HG02798 (cell line): ENCODE results near the gene ANO1.

ENCODE experiments used
- ATAC-seq: cut with Tn5 transposase; IDR thresholded peaks from one replicate; pipeline ENCODE4 v1.9.1; 2021; ENCODE audit warnings: mild to moderate bottlenecking; ENCODE audit not compliant: unreplicated experiment, poor library complexity

Gene ANO1

DNA sequence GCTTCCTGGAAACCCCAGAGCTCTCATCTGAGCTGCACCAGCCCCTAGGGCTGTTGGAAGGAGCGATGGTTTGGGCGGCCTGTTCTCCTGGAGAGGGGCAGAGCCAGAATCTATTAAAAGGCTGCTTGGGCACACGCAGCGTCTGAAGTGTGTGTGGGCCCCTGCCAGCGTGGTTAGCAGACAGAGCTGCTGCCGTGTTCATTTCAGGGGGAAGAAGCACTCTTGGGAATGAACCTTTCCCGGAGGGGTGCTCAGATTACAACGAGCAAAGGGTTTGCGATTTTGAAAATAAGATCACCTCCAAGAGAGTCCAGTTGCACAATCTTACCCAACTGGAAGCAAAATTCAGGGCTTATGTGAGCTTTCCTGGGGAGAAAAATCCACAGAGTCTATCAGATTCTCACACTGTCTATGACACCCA is 12.9 kb downstream of the ANO1 start:
- no peak for ATAC-seq

DNA sequence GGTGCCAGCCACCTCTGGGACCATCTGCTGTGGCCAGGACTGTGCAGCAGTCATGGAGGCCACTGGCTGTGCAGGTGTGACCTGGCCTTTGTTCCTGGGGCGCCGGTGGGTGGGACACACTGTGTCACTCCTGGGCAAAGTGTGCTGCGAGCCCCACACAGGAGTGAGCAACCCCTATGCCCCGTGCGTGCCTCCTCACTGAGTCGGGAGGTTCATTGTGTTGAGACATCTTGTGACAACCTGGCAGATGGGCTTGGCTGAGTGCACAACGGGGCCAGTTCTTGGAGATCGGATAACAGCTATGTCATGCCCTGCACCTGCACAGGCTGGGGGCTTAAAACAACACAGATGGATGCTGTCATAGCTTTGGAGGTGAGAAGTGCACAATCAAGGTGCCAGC is 13.5 kb downstream of the ANO1 start:
- no peak for ATAC-seq

DNA sequence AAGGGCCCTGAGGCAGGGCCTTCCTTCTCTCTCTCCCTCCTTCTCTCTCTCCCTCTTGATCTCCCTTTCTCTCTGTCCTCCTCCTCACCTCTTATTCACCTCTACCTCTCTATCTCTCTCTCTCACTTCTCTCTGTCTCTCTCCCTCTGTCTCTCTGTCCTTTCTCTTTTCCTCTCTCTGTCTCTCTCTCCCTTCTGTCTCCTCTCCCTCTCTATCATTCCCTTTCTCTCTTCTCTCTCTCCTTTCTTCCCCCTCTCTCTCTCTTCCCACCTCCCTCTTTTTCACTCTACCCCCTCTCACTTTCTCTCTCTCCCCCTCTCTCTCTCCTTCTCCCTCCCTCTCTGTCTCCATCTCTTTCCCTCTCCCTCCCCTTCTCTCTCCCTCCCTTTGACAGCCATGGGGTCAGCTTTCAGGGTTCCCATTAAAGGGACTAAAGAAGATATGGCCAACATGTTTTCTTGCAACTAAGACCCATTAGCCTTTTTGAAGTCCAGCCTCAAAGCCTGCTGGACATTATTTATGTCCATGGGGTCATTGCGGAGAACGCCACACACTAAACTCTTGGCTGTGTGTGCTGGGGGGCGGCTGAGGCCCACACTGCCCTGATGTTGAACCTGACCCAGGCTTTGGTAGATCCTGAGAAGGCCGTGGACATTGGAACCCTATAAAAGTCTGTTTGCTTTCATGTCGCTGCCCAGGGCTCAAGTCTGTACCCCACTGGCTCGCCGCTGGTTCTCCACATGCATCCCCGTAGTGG is 15.0 kb downstream of the ANO1 start:
- no peak for ATAC-seq

- no peak for ATAC-seq
Observed at GRCh38 chr11:70095541-70096252, 17.6 kb downstream of the ANO1 start.

- ATAC-seq = no peak
Observed at GRCh38 chr11:70097783-70098563, 19.9 kb downstream of the ANO1 start.

GRCh38 chr11:70098936-70099335 is 20.8 kb downstream of the ANO1 start:
- ATAC-seq = no peak

- ATAC-seq = no peak
Observed at GRCh38 chr11:70099578-70100279, 21.6 kb downstream of the ANO1 start.

- ATAC-seq = no peak
Observed at GRCh38 chr11:70100280-70100603, 22.1 kb downstream of the ANO1 start.

- ATAC-seq = no peak
Observed at GRCh38 chr11:70100791-70101190, 22.7 kb downstream of the ANO1 start.

DNA sequence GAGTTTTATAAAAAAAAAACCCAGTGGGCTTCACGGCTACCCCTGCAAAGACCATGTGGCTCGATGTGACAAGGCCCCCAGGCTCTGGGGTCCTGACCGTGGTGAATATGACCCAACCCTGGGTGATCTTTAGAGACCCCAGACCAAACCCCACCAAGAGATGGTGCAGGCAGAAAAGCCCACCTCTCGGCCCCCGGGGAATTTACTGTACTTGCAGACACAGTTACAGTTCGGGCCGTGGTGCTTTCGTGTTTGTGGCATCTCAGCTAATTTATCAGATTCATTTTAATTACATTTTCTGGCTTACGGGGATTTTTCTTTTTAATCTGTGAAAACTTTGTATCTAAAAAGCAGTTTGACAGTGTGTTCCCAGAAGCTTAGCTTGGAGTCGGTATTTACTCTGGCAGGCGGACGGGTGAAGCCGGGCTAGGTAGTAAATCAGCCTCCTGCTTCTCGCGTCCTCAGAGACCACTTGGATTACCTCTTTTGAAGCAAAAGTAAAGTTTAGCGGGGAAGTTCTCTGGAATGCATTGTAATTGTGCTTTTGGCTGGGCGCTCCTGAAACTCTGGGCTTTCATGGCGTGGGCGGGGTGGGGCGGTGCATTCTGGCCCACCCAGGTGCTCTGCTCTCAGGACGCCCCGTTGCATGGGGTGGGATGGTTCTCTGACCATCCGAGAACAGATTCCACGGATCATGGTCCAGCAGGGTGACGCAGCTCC is 25.3 kb downstream of the ANO1 start:
- ATAC-seq = no peak

GRCh38 chr11:70104419-70104818 is 26.3 kb downstream of the ANO1 start:
- ATAC-seq = no peak

GRCh38 chr11:70104961-70105360 is 26.8 kb downstream of the ANO1 start:
- no peak for ATAC-seq

GRCh38 chr11:70105369-70105754 is 27.2 kb downstream of the ANO1 start:
- no peak for ATAC-seq

DNA sequence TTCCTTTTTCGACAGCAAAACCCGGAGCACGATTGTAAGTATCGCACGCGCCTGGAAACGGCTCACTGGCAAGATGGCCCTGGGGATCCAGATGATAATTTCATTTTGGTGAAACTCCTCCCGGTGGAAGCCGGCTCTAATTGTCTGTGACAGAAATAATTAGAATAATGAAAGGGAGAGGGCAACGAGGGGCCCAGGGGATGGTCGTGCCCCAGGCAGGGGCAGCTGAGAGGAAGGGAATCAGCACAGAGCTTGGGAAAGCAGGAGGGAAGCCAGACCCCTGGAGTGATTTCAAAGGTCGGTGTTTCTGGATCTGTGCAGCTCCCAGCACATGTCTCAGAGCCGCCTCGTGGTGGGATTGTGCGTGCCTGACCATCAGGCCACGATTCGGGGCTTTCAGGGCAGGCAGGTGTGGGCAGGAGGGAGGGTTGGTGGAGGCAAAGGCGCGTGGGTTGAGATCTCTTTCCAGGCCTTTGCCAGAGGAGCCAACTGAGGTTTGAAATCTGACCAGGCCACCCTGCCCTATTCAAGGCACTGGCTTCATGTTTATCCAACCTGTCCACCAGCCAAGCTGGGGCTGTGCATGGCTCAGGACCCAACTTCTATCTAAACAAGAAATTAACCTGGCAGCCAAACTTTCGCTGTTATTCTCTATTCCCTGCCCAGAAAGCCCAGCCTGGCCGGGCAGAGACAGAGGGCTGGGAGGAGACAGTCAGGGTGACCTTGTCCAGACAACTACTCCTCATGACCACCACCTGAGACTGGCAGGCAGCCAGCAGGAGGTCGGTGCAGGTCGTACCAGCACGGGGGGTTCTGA is 27.8 kb downstream of the ANO1 start:
- no peak for ATAC-seq

GRCh38 chr11:70106757-70107156 is 28.6 kb downstream of the ANO1 start:
- no peak for ATAC-seq

- no peak for ATAC-seq
Observed at GRCh38 chr11:70107191-70107590, 29.1 kb downstream of the ANO1 start.

- no peak for ATAC-seq
Observed at GRCh38 chr11:70107756-70108155, 29.6 kb downstream of the ANO1 start.

DNA sequence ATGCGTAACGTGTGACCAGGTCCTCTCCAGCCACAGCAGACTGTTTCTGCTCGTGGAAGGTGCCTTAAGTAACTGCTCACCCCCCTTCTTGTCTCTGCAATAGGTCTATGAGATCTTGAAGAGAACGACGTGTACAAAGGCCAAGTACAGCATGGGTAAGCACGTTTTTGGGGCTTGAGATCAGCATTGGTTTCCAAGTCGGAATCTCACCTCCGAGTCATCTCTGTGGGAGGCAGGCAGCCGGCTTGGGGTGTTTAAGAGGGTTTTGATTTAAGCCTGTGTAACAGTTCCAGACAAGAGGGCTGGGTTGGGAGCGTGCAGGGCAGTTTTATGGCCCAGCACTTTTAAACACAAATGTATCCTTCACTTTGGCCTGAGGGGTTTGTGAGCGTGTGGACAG is 30.1 kb downstream of the ANO1 start:
- ATAC-seq = no peak

GRCh38 chr11:70109006-70109405 is 30.9 kb downstream of the ANO1 start:
- ATAC-seq = no peak
